CD4-positive, CD25-positive, alpha-beta regulatory T cell (primary cell): Measurements from ENCODE around the gene ZNF300. TPM values are rescaled to one million over a fixed set of nuclear protein-coding genes. Genes with fewer than 3 reads are reported as not detected.
A peak's percentile ranks its signal among the peaks of the same experiment; 100 is the strongest.

Experiments used
- ATAC-seq, 2 donors: fragments of 150-1000 bp; cut with Tn5 transposase; one replicate each; pipeline ENCODE4 v1.10.0; 2021; ENCODE audit warnings: low read depth in 2 of 2, moderate number of reproducible peaks in 2 of 2, moderate library complexity in 1 of 2
- DNase-seq, 3 donors: peaks; one replicate each; pipeline versions ENCODE4 v3.0.0 to v3.0.0-alpha.2; 2012 to 2022; ENCODE audit warnings: mixed read lengths in 1 of 3
- H3K27ac ChIP-seq: one replicate; pipeline ENCODE4 v1.7.0; 2013; ENCODE audit warnings: mild to moderate bottlenecking, low read length; ENCODE audit not compliant: insufficient read depth, poor library complexity, severe bottlenecking
- H3K27me3 ChIP-seq: one replicate; pipeline ENCODE4 v1.7.0; 2013; ENCODE audit warnings: low read length; ENCODE audit not compliant: control insufficient read depth, insufficient read depth
- H3K36me3 ChIP-seq: one replicate; pipeline ENCODE4 v1.7.0; 2013; ENCODE audit warnings: mild to moderate bottlenecking, low read length, moderate library complexity; ENCODE audit not compliant: control insufficient read depth, insufficient read depth
- H3K4me1 ChIP-seq: 2 replicates; pipeline ENCODE4 v1.7.0; 2013; ENCODE audit warnings: mild to moderate bottlenecking, low read length; ENCODE audit not compliant: insufficient read depth, control insufficient read depth, poor library complexity, severe bottlenecking
- H3K4me3 ChIP-seq: one replicate; pipeline ENCODE4 v1.7.0; 2013; ENCODE audit warnings: low read depth, mild to moderate bottlenecking, low read length, moderate library complexity
- H3K9me3 ChIP-seq, 2 experiments: 1 replicate in 1 of 2; 2 replicates in 1 of 2; pipeline ENCODE4 v1.7.0; 2013; ENCODE audit warnings: low read length in 2 of 2, mild to moderate bottlenecking in 1 of 2, moderate library complexity in 1 of 2; ENCODE audit not compliant: control insufficient read depth in 2 of 2
- H3K27ac Mint-ChIP-seq, 3 donors: one replicate each; pipeline ENCODE4 v1.8.0; 2020 to 2022; ENCODE audit warnings: mild to moderate bottlenecking in 3 of 3, mixed read lengths in 3 of 3, moderate library complexity in 2 of 3
- H3K27me3 Mint-ChIP-seq: one replicate; pipeline ENCODE4 v1.8.0; 2022; ENCODE audit warnings: mild to moderate bottlenecking, mixed read lengths
- H3K36me3 Mint-ChIP-seq: one replicate; pipeline ENCODE4 v1.8.0; 2020; ENCODE audit warnings: mixed read lengths
- H3K4me1 Mint-ChIP-seq, 4 donors: one replicate each; pipeline ENCODE4 v1.8.0; 2020 to 2022; ENCODE audit warnings: mixed read lengths in 4 of 4, mild to moderate bottlenecking in 1 of 4
- H3K4me3 Mint-ChIP-seq, 4 donors: one replicate each; pipeline ENCODE4 v1.8.0; 2020 to 2022; ENCODE audit warnings: mild to moderate bottlenecking in 4 of 4, mixed read lengths in 4 of 4, moderate library complexity in 3 of 4
- H3K9me3 Mint-ChIP-seq, 7 donors: one replicate each; pipeline ENCODE4 v1.8.0; 2020 to 2022; ENCODE audit warnings: mixed read lengths in 7 of 7, mild to moderate bottlenecking in 3 of 7, moderate library complexity in 2 of 7
- polyA plus RNA-seq, 4 donors: library from polyadenylated mRNA; unstranded; fragments of 300-500 nt; fragmentation: Illumina TruSeq; gene quantifications; one replicate each; pipeline ENCODE4 v1.2.3, GENCODE V29; 2021
- total RNA-seq: library from RNA; stranded (reverse); gene quantifications from one replicate; pipeline ENCODE4 v1.2.3, GENCODE V29; 2022

Gene ZNF300
- 0.54 TPM for total RNA-seq
- polyA plus RNA-seq: under 1 TPM in 3 of 4 donors, not detected in 1; 0.08 to 0.33 (median 0.25) TPM

GRCh38 chr5:150904479-150905311 is at the start of gene ZNF300:
TSS of gene ZNF300 (minus strand) at chr5:150904980. CDS start at chr5:150903155, 1,825 bp downstream.
- Histone ChIP-seq H3K4me3 (no peak within 1 kb of the TSS), H3K36me3 (no peaks in the 10 kb centered on the region), H3K27ac (no peak within 1 kb of the TSS), H3K4me1 (no peaks in the 10 kb centered on the region), H3K27me3 (no peaks in the 10 kb centered on the region), H3K9me3 (peaks cover 46% of the 10 kb centered on the region in 2 experiments)
- DNase-seq (peak in 2 of 3 donors; percentile 26 to 37), ATAC-seq (peak; percentile 60)
- peaks cover 9% of the 10 kb centered on the region for H3K36me3 Mint-ChIP-seq
- H3K9me3 Mint-ChIP-seq: peaks cover 9 to 56% (median 25%) of the 10 kb centered on the region in 7 donors
- H3K27ac Mint-ChIP-seq: peak within 1 kb of the TSS; percentile 79 to 85 (median 80)
- H3K4me3 Mint-ChIP-seq: peak within 1 kb of the TSS in 3 of 4 donors; percentile 64 to 89 (median 79)
- no peaks in the 10 kb centered on the region for H3K4me1 Mint-ChIP-seq
- H3K27me3 Mint-ChIP-seq: peaks cover 11% of the 10 kb centered on the region

- ATAC-seq (no peak), DNase-seq (no peak)
- Histone ChIP-seq H3K27ac (no peak overlapping the region), H3K27me3 (no peaks in the 10 kb centered on the region), H3K36me3 (no peaks in the 10 kb centered on the region), H3K4me3 (no peak overlapping the region), H3K9me3 (peaks cover 51 to 69% of the 10 kb centered on the region in 2 experiments), H3K4me1 (no peaks in the 10 kb centered on the region)
- Mint-ChIP-seq H3K4me1 (no peaks in the 10 kb centered on the region), H3K27me3 (peaks cover 5% of the 10 kb centered on the region), H3K27ac (no peak overlapping the region), H3K36me3 (peaks cover 2% of the 10 kb centered on the region), H3K4me3 (no peak overlapping the region), H3K9me3 (peaks cover 0 to 80% (median 28%) of the 10 kb centered on the region in 7 donors)
These were observed 43.8 kb upstream of the ZNF300 start for GRCh38 chr5:150948539-150948938.

- H3K27ac Mint-ChIP-seq: peak overlapping the region in 1 of 3 donors; percentile 51
- H3K4me3 ChIP-seq: no peak overlapping the region
- DNase-seq (no peak), ATAC-seq (no peak)
- peaks cover 5% of the 10 kb centered on the region for H3K27me3 Mint-ChIP-seq
- H3K9me3 ChIP-seq: peaks cover 51 to 66% of the 10 kb centered on the region in 2 experiments
- no peak overlapping the region for H3K4me3 Mint-ChIP-seq
- H3K36me3 Mint-ChIP-seq: peaks cover 2% of the 10 kb centered on the region
- no peaks in the 10 kb centered on the region for H3K4me1 ChIP-seq
- no peaks in the 10 kb centered on the region for H3K27me3 ChIP-seq
- H3K27ac ChIP-seq: no peak overlapping the region
- H3K9me3 Mint-ChIP-seq: peaks cover 0 to 72% (median 22%) of the 10 kb centered on the region in 7 donors
- H3K36me3 ChIP-seq: no peaks in the 10 kb centered on the region
- H3K4me1 Mint-ChIP-seq: no peaks in the 10 kb centered on the region
These were observed 41.6 kb upstream of the ZNF300 start for GRCh38 chr5:150946351-150946905.

GRCh38 chr5:150945947-150946346 is 41.2 kb upstream of the ZNF300 start:
- Histone ChIP-seq H3K4me3 (no peak overlapping the region), H3K4me1 (no peaks in the 10 kb centered on the region), H3K27ac (no peak overlapping the region), H3K27me3 (no peaks in the 10 kb centered on the region), H3K9me3 (peaks cover 49 to 63% of the 10 kb centered on the region in 2 experiments), H3K36me3 (no peaks in the 10 kb centered on the region)
- Mint-ChIP-seq H3K36me3 (peaks cover 2% of the 10 kb centered on the region), H3K27me3 (peaks cover 5% of the 10 kb centered on the region), H3K4me3 (no peak overlapping the region), H3K9me3 (peaks cover 0 to 73% (median 22%) of the 10 kb centered on the region in 7 donors), H3K27ac (peak overlapping the region in 1 of 3 donors; percentile 51), H3K4me1 (no peaks in the 10 kb centered on the region)
- DNase-seq (no peak), ATAC-seq (no peak)

- Histone ChIP-seq H3K27ac (no peak overlapping the region), H3K4me3 (no peak overlapping the region), H3K27me3 (no peaks in the 10 kb centered on the region), H3K4me1 (no peaks in the 10 kb centered on the region), H3K9me3 (peaks cover 47 to 58% of the 10 kb centered on the region in 2 experiments), H3K36me3 (no peaks in the 10 kb centered on the region)
- Mint-ChIP-seq H3K4me1 (no peaks in the 10 kb centered on the region), H3K36me3 (peaks cover 2% of the 10 kb centered on the region), H3K27ac (no peak overlapping the region), H3K9me3 (peaks cover 0 to 72% (median 22%) of the 10 kb centered on the region in 7 donors), H3K27me3 (peaks cover 5% of the 10 kb centered on the region), H3K4me3 (no peak overlapping the region)
- ATAC-seq (no peak), DNase-seq (no peak)
These were observed 40.7 kb upstream of the ZNF300 start for GRCh38 chr5:150945486-150945885.

- H3K27ac ChIP-seq: no peak overlapping the region
- Mint-ChIP-seq H3K4me1 (no peaks in the 10 kb centered on the region), H3K36me3 (peaks cover 7% of the 10 kb centered on the region), H3K4me3 (no peak overlapping the region), H3K27ac (no peak overlapping the region), H3K9me3 (peaks cover 3 to 79% (median 24%) of the 10 kb centered on the region in 7 donors), H3K27me3 (no peaks in the 10 kb centered on the region)
- ATAC-seq: no peak
- H3K27me3 ChIP-seq: no peaks in the 10 kb centered on the region
- DNase-seq: no peak
- H3K4me3 ChIP-seq: no peak overlapping the region
- peaks cover 68 to 85% of the 10 kb centered on the region in 2 experiments for H3K9me3 ChIP-seq
- no peaks in the 10 kb centered on the region for H3K4me1 ChIP-seq
- H3K36me3 ChIP-seq: no peaks in the 10 kb centered on the region
These were observed 26.7 kb upstream of the ZNF300 start for GRCh38 chr5:150931368-150931965.

- Histone ChIP-seq H3K27ac (no peak overlapping the region), H3K4me1 (no peaks in the 10 kb centered on the region), H3K4me3 (no peak overlapping the region), H3K36me3 (no peaks in the 10 kb centered on the region), H3K27me3 (no peaks in the 10 kb centered on the region), H3K9me3 (peaks cover 23 to 27% of the 10 kb centered on the region in 2 experiments)
- Mint-ChIP-seq H3K4me3 (no peak overlapping the region), H3K36me3 (no peaks in the 10 kb centered on the region), H3K9me3 (peaks cover 10 to 53% (median 19%) of the 10 kb centered on the region in 7 donors), H3K4me1 (no peaks in the 10 kb centered on the region), H3K27ac (no peak overlapping the region), H3K27me3 (peaks cover 6% of the 10 kb centered on the region)
- DNase-seq: no peak
- no peak for ATAC-seq
These were observed 13.8 kb upstream of the ZNF300 start for GRCh38 chr5:150918613-150919012.
